CD4-positive, alpha-beta T cell treated with Interleukin-6 for 4 hours (primary cell): ENCODE data around the gene UBR4.
"Not testable (repeated sequence)": the region's sequence is repeated elsewhere in the genome, so short reads cannot be mapped to it uniquely, and the experiment has no call there.

ENCODE experiments used
- DNase-seq: peaks from one replicate; pipeline ENCODE4 v3.0.0-alpha.2; 2020; ENCODE audit warnings: mixed read lengths

UBR4 gene

GRCh38 chr1:19209990-19210771 lies at the start of gene UBR4:
TSS of gene UBR4 (minus strand) at chr1:19210266. CDS start at chr1:19210248, 18 bp downstream.
- peak; percentile 96 for DNase-seq

GRCh38 chr1:19258353-19258752 lies 48.3 kb upstream of the UBR4 start:
- no peak for DNase-seq

- DNase-seq: no peak
Observed at GRCh38 chr1:19257178-19257914, 47.3 kb upstream of the UBR4 start.

GRCh38 chr1:19256301-19256700 lies 46.2 kb upstream of the UBR4 start:
- not testable (repeated sequence) for DNase-seq

- no peak for DNase-seq
Observed at GRCh38 chr1:19255288-19255687, 45.2 kb upstream of the UBR4 start.

GRCh38 chr1:19254416-19254815 lies 44.4 kb upstream of the UBR4 start:
- DNase-seq: no peak

GRCh38 chr1:19251305-19252196 lies 41.5 kb upstream of the UBR4 start, which contains the start of the genes EMC1 and MRTO4:
TSS of gene EMC1 (minus strand) at chr1:19251524. CDS start at chr1:19251509, 15 bp downstream.
TSS of gene MRTO4 (plus strand) at chr1:19251805. CDS start at chr1:19251836, 31 bp downstream.
- DNase-seq: peak; percentile 87

- DNase-seq: no peak
Observed at GRCh38 chr1:19250629-19251304, 40.7 kb upstream of the UBR4 start.

GRCh38 chr1:19240673-19241538 lies 30.8 kb upstream of the UBR4 start:
- peak; percentile 74 for DNase-seq

- no peak for DNase-seq
Observed at GRCh38 chr1:19239876-19240275, 29.8 kb upstream of the UBR4 start.

- no peak for DNase-seq
Observed at GRCh38 chr1:19234224-19234623, 24.2 kb upstream of the UBR4 start.

GRCh38 chr1:19232524-19232846 lies 22.4 kb upstream of the UBR4 start:
- DNase-seq: no peak

- not testable (repeated sequence) for DNase-seq
Observed at GRCh38 chr1:19231736-19232523, 21.9 kb upstream of the UBR4 start.

GRCh38 chr1:19229828-19230325 lies 19.8 kb upstream of the UBR4 start:
- no peak for DNase-seq

- no peak for DNase-seq
Observed at GRCh38 chr1:19229229-19229628, 19.2 kb upstream of the UBR4 start.

- no peak for DNase-seq
Observed at GRCh38 chr1:19222979-19223824, 13.1 kb upstream of the UBR4 start.

- no peak for DNase-seq
Observed at GRCh38 chr1:19222573-19222972, 12.5 kb upstream of the UBR4 start.

GRCh38 chr1:19220991-19221390 lies 10.9 kb upstream of the UBR4 start:
- no peak for DNase-seq

- no peak for DNase-seq
Observed at GRCh38 chr1:19220080-19220846, 10.2 kb upstream of the UBR4 start.
